Measurements from ENCODE around the gene CEACAM4.

DNA sequence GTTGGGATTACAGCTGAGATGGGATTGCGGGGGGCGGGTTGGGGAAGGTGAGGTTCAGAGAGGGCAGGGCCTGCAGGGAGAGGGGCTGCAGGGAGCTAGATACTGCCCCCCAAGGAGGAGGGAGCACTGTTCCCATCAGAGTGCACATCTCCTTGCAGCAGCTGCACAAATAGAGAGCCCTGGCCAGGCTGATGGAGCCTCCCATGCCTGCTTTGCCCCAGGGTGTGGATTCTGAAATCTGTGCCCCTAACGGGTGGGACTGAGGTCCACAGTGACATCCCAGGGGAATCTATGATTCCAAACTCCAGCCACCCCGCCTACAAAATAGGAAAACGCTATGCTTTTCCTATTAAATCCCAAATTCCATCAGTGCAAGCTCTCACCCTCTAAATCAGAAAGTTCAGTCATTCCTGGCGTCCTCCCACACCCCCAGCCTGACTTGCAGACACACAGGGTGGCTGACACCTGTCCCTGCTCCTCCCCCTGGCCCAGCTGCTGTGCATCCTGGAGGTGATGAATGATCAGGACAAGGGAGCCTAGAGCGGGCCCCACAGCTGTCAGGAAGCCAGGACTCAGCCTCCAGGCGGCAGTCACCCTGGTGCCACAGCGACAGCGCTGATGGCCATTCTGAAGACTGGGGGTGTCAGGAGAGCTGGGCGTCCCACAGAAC, 57.3 kb downstream of the CEACAM4 start:
- TF ChIP-seq, protein P1, sequence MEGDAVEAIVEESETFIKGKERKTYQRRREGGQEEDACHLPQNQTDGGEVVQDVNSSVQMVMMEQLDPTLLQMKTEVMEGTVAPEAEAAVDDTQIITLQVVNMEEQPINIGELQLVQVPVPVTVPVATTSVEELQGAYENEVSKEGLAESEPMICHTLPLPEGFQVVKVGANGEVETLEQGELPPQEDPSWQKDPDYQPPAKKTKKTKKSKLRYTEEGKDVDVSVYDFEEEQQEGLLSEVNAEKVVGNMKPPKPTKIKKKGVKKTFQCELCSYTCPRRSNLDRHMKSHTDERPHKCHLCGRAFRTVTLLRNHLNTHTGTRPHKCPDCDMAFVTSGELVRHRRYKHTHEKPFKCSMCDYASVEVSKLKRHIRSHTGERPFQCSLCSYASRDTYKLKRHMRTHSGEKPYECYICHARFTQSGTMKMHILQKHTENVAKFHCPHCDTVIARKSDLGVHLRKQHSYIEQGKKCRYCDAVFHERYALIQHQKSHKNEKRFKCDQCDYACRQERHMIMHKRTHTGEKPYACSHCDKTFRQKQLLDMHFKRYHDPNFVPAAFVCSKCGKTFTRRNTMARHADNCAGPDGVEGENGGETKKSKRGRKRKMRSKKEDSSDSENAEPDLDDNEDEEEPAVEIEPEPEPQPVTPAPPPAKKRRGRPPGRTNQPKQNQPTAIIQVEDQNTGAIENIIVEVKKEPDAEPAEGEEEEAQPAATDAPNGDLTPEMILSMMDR (IDR thresholded peaks at IDR 0.05), result no peak
- no peak for TF ChIP-seq POLR2A (IDR thresholded peaks at IDR 0.05)

Data from esophagus squamous epithelium (tissue), 4 donors.